ENCODE measurements around the gene GJC1.
A peak's percentile ranks its signal among the peaks of the same experiment; 100 is the strongest.

The GJC1 gene

GRCh38 chr17:44829523-44830358, at the start of gene GJC1:
GJC1 (minus strand) TSS chr17:44830287; CDS start chr17:44805817, 24,470 bp downstream.
- DNase-seq (ENCODE audit: low read depth, low spot score): no peak
- H3K27ac ChIP-seq: peak within 1 kb of the TSS; percentile 79

DNA sequence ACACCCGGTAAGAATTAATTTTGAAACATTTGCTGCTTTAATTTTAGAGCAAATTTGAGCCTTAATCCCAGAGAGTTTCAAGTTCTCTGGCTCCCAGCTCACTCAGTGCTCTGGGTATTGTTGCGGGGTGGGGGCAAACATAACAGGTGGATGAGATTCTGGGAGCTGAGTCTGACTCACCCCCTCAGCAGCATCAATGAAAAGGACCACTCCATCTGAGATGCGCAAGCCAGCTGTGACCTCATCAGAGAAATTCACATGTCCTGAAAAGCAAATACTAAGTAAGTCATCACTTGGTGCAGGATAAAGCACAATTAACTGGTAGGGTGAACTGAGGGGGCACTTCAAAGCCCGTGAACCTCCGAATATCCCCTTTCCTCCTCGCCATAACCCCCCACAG, 49.3 kb upstream of the GJC1 start:
- H3K27ac ChIP-seq: no peak overlapping the region
- no peak for DNase-seq (ENCODE audit: low read depth, low spot score)

DNA sequence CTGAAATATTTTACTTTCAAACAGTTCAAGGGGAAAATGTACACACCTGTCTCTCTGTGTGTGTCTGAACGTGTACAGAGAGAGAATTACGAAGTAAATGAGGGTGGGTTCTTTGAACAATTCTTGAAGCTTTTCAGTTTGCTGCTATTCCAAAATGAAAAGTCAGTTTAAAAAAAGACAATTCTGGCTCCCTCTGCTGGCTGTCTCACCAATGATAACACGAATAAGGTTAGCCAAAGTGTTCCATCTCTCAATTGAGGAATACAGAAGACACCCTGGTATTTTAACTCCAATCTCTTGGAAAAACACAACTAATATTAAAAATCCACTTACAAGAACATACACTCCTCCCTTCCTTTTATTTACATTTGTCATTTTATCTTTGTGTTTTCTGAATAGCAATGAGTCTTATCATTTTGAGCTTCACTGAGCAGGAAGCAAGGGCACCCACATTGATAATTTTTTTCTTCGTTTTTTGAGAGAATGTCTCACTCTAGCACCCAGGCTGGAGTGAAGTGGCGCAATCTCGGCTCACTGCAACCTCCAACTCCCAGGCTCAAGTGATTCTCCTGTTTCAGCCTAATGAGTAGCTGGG, 48.6 kb upstream of the GJC1 start:
- no peak for DNase-seq (ENCODE audit: low read depth, low spot score)
- no peak overlapping the region for H3K27ac ChIP-seq

DNA sequence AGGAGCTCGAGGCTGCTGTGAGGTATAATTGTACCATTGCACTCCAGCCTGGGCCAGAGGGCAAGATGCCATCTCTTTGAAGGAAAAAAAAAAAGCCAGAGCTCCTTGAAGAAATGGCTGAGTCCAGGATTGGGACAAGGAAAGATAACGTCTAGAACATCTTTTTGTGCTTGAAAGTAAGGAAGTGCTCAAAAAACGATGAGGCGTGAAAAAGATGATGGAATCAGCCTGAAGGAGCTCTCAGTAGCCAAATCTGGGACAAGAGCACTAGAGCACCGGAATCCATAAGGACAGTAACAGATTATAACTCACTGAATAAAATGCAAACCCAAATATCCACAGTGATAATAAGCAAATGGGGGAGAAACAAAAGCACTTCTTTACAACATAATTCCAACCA, 47.0 kb upstream of the GJC1 start:
- H3K27ac ChIP-seq: no peak overlapping the region
- no peak for DNase-seq (ENCODE audit: low read depth, low spot score)

- no peak overlapping the region for H3K27ac ChIP-seq
- no peak for DNase-seq (ENCODE audit: low read depth, low spot score)
Observed at GRCh38 chr17:44875761-44876160, 45.7 kb upstream of the GJC1 start.

GRCh38 chr17:44872131-44872768, 42.2 kb upstream of the GJC1 start:
- H3K27ac ChIP-seq: no peak overlapping the region
- no peak for DNase-seq (ENCODE audit: low read depth, low spot score)

DNA sequence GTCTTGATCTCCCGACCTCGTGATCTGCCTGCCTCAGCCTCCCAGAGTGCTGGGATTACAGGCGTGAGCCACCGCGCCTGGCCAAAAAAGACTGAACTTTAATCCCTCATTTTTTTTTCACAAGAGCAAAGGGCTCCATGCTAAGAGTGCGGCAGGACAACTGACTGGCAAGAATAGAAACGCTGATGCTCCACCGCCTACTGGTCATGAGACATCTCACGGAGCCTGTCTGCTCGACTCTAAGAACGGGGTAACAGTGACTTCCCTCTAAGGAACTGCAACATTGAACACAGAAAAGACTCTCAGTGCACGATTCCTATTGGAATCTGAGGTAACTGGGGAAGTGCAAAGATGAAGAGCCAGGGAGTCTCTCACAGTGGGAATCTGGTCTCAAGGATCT, 41.5 kb upstream of the GJC1 start:
- H3K27ac ChIP-seq: no peak overlapping the region
- DNase-seq (ENCODE audit: low read depth, low spot score): no peak

GRCh38 chr17:44867841-44868240, 37.8 kb upstream of the GJC1 start:
- DNase-seq (ENCODE audit: low read depth, low spot score): no peak
- H3K27ac ChIP-seq: no peak overlapping the region

DNA sequence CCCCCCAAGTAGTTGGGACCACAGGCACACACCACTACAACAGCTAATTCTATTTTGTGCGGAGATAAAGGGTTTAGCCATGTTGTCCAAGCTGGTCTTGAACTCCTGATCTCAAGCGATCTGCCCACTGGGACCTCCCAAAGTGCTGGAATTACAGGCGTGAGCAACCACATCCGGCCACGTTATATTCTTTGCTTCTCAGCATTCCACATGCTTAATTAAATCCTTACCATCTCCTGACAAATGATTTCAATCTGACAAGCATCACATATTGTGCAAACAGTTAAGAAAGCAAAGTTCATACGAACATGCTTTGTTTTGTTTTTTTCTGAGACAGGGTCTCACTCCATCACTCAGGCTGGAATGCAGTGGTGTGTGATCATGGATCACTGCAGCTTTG, 35.8 kb upstream of the GJC1 start:
- no peak for DNase-seq (ENCODE audit: low read depth, low spot score)
- H3K27ac ChIP-seq: no peak overlapping the region

GRCh38 chr17:44865231-44865660, 35.2 kb upstream of the GJC1 start:
- no peak for DNase-seq (ENCODE audit: low read depth, low spot score)
- H3K27ac ChIP-seq: no peak overlapping the region

DNA sequence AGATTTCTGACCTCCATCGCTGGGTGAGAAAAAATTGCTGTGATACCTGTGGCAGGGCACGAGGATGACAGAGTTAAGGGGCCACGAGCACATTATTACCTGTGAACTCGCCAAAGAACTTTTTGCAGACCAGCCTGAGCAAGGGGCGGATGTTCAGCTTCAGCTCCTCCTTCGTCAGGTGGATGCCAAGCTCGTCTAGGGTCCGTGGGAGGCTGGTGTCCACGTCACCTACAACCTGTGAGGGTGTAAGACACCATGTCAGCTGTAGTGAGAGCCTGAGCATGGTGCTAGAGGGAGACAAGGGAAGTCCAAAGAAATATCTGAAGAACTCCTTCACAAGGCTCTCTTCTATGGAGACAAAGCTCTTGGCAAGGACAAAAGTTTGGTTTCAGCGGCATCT, 34.7 kb upstream of the GJC1 start:
- no peak overlapping the region for H3K27ac ChIP-seq
- DNase-seq (ENCODE audit: low read depth, low spot score): no peak

DNA sequence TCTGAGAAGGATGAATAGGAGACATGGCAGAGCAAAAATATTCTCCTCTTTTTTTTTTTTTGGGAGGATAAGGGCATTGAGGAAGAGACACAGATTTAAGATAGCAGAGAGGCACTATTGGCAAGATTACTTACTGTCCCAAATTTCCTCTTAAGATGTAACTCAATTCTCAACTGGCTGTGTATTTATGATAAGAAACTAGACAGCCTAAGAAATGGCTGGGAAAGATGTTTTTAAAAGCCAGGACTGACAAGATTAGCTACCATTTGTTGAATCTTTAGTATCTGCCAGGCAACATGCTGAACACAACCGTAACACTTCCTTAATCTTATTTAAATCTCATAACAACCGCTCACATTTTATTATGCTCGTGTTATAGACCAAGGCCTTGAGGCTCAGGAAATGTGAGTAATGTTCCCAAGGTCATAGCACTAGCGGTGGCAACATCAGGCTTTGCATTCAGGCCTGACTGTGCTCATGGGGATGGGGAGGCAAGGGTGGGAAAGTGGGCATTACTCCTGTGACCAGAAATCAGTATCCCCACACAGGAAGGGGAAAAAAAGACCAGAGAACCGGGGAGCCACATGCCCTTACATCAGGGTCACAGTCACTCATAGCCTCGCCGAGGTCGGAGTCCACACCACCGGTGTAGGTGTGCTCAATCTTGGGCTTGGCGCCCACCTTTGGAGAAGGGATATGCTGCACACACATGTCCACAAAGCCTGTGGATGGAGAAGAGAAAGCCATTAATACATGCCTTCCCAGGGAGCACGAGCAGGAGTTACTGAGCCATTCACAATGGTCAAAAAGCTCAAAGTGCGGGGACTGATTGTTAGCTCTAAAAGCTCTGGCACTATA, 33.2 kb upstream of the GJC1 start:
- DNase-seq (ENCODE audit: low read depth, low spot score): no peak
- H3K27ac ChIP-seq: no peak overlapping the region

- DNase-seq (ENCODE audit: low read depth, low spot score): no peak
- no peak overlapping the region for H3K27ac ChIP-seq
Observed at GRCh38 chr17:44862278-44862914, 32.3 kb upstream of the GJC1 start.

GRCh38 chr17:44859701-44860100, 29.6 kb upstream of the GJC1 start:
- DNase-seq (ENCODE audit: low read depth, low spot score): no peak
- H3K27ac ChIP-seq: no peak overlapping the region

- H3K27ac ChIP-seq: no peak overlapping the region
- DNase-seq (ENCODE audit: low read depth, low spot score): no peak
Observed at GRCh38 chr17:44854192-44854591, 24.1 kb upstream of the GJC1 start.

GRCh38 chr17:44850612-44851011, 20.5 kb upstream of the GJC1 start:
- H3K27ac ChIP-seq: no peak overlapping the region
- no peak for DNase-seq (ENCODE audit: low read depth, low spot score)

GRCh38 chr17:44850025-44850424, 19.9 kb upstream of the GJC1 start:
- DNase-seq (ENCODE audit: low read depth, low spot score): no peak
- no peak overlapping the region for H3K27ac ChIP-seq

DNA sequence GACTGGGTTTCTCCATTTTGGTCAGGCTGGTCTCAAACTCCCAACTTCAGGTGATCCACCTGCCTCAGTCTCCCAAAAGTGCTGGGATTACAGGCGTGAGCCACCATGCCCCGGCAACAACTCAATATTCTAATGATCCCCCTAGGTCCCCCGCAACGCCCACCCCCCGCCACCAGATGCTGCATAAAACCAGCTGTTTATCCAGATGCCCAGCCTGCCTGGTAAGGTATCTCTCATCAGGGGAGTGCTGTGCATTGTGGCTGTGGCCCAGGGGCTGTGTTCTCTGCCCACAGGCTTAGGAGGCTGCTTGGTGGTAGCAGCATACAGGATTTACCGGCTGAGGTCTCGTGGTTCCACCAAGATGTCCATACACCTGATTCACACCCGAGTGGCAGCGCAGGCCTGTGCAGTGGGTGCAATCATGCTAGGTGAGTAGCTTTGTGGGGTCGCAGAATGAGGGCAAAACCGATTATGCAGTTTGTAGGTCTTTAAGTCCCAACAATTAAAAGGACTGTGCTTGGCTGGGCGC, 18.9 kb upstream of the GJC1 start:
- H3K27ac ChIP-seq: no peak overlapping the region
- DNase-seq (ENCODE audit: low read depth, low spot score): no peak

- no peak overlapping the region for H3K27ac ChIP-seq
- DNase-seq (ENCODE audit: low read depth, low spot score): no peak
Observed at GRCh38 chr17:44848257-44848795, 18.2 kb upstream of the GJC1 start.

GRCh38 chr17:44847586-44847985, 17.5 kb upstream of the GJC1 start, which contains the start of gene HIGD1B:
HIGD1B (plus strand) TSS chr17:44847883; CDS start chr17:44848153, 270 bp downstream.
- no peak for DNase-seq (ENCODE audit: low read depth, low spot score)
- no peak within 1 kb of the TSS for H3K27ac ChIP-seq
